PFSK-1 (cell line): Measurements from ENCODE around the gene SALL2.

Source experiments
- POLR2AphosphoS5 ChIP-seq: IDR thresholded peaks from 2 replicates; pipeline ENCODE4 v1.6.1; 2012; ENCODE audit warnings: low read depth, mild to moderate bottlenecking, control low read depth, low read length, moderate library complexity
- TAF1 ChIP-seq: IDR thresholded peaks from 2 replicates; pipeline ENCODE4 v1.6.1; 2012; ENCODE audit warnings: low read length, control low read depth, borderline replicate concordance; ENCODE audit not compliant: insufficient read depth

DNA sequence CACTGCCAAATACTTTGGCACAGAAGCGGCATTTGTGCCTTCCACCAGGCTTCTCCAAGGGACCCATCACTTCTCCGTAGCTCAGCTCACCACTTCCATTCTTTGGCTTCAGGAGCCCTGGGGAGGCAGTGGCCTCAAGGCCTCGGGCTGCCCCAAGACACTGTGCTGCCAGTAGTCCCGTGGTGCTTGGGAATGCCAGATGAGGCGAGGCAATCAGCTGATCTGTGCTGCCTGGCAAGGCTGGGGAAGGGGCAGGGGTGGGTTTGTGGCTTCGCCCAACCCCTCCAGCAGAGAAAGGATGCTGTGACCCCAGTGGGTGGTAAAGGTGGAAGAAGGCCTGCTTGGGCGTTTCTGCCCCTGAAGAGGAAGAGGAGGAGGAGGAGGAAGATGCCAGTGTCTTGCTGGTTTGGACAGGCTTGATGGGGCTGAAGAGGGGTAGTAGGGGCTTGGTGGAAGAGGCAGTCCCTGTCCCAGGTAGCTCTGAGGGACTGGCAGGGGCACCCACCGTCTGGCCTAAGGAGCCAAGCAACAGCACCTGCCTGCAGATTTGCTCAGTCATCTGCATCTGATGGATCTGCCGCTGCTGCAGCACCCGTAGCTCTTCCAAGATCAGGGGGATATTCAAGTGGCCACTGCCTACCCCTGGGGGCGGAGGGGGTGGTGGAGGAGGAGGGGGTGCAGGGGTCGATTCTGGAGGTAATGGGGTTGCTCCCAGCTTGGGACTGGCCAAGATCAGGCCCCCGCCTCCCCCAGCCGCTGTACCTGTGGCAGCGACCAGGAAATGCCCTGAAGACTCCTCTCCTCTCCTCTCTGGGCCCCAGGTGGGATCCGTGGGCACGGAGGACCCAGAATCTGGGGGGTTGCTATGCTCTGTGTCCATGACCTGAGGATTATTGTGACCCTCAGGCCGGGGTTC is 1.3 kb downstream of the SALL2 start:
- TF ChIP-seq POLR2AphosphoS5, result no peak
- no peak for TF ChIP-seq TAF1
